ENCODE results near the gene RBP7. TPM values are rescaled to one million over a fixed set of nuclear protein-coding genes. Genes with fewer than 3 reads are reported as not detected.
A peak's percentile ranks its signal among the peaks of the same experiment; 100 is the strongest.
"Not testable (repeated sequence)": the region's sequence is repeated elsewhere in the genome, so short reads cannot be mapped to it uniquely, and the experiment has no call there.

Gene RBP7
- total RNA-seq, 1 experiment from 2014 or later: 28.9 TPM

DNA sequence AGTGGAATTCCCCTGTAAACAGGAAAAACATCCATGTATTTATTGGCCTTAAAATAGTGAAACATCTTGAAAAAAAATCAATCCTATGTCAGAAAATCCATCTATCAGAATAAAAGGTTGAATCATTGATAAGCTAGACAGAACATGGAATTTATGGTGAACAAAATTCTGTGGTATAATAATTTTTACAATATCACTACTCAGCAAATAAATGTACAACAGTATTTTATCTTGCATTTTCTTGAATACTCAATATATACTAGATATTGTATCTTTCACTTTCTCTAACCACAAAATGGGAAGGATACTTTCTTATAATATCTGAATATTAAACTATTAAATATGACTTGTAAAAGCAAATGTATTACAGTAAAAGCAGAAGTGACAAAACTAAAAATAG, 30.0 kb downstream of the RBP7 start:
- H3K9me3 ChIP-seq (ENCODE audit: control insufficient read depth, insufficient read depth, low read depth, low read length): no peaks in the 10 kb centered on the region
- no peak for TF ChIP-seq POLR2AphosphoS5 (IDR thresholded peaks at IDR 0.05; ENCODE audit: low read depth, low read length)
- TF ChIP-seq SIN3A (IDR thresholded peaks at IDR 0.05; ENCODE audit: borderline replicate concordance, insufficient read depth, low read depth, low read length): no peak
- TF ChIP-seq TCF7L2 (IDR thresholded peaks at IDR 0.05; ENCODE audit: low read depth, low read length): no peak
- intact Hi-C loops (cut with micrococcal nuclease; ENCODE audit: unreplicated experiment) (no loop called here), in situ Hi-C loops (cut with HindIII; ENCODE audit: low pct_unique_long_range_greater_than_20kb, low sequenced_read_pairs) (no loop called here)
- H3K27ac ChIP-seq (ENCODE audit: low read length): no peak overlapping the region
- H3K36me3 ChIP-seq (ENCODE audit: control insufficient read depth, insufficient read depth, low read length): no peaks in the 10 kb centered on the region
- no peaks in the 10 kb centered on the region for H3K27me3 ChIP-seq (ENCODE audit: control insufficient read depth, insufficient read depth, low read length)
- BruUV-seq (replicated peaks): no TSS peak
- DNase-seq (ENCODE audit: low read depth, low spot score) (no peak), ATAC-seq (no peak)
- ChIA-PET CTCF (no interaction called here), POLR2A (no interaction called here)
- H3K4me1 ChIP-seq (ENCODE audit: control insufficient read depth, insufficient read depth, low read length): peaks cover 11% of the 10 kb centered on the region; the same call in 1 of the 2 replicates
- H3K4me3 ChIP-seq (ENCODE audit: low read depth in 2 of 2, low read length in 2 of 2): no peak overlapping the region

DNA sequence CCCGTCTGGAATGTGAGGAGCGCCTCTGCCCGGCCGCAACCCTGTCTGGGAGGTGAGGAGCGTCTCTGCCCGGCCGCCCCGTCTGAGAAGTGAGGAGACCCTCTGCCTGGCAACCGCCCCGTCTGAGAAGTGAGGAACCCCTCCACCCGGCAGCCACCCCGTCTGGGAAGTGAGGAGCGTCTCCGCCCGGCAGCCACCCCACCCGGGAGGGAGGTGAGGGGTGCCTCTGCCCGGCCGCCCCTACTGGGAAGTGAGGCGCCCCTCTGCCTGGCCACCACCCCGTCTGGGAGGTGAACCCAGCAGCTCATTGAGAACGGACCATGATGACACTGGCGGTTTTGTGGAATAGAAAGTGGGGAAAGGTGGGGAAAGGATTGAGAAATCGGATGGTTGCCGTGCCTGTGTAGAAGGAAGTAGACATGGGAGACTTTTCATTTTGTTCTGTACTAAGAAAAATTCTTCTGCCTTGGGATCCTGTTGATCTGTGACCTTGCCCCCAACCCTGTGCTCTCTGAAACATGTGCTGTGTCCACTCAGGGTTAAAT, 32.0 kb downstream of the RBP7 start:
- H3K4me3 ChIP-seq (ENCODE audit: low read depth in 2 of 2, low read length in 2 of 2); CTCF ChIA-PET; DNase-seq (ENCODE audit: low read depth, low spot score); ATAC-seq; BruUV-seq (replicated peaks); intact Hi-C loops (cut with micrococcal nuclease; ENCODE audit: unreplicated experiment); POLR2A ChIA-PET; H3K27me3 ChIP-seq (ENCODE audit: control insufficient read depth, insufficient read depth, low read length); in situ Hi-C loops (cut with HindIII; ENCODE audit: low pct_unique_long_range_greater_than_20kb, low sequenced_read_pairs); H3K9me3 ChIP-seq (ENCODE audit: control insufficient read depth, insufficient read depth, low read depth, low read length); H3K36me3 ChIP-seq (ENCODE audit: control insufficient read depth, insufficient read depth, low read length); H3K27ac ChIP-seq (ENCODE audit: low read length): not testable (repeated sequence)
- H3K4me1 ChIP-seq (ENCODE audit: control insufficient read depth, insufficient read depth, low read length): peaks cover 11% of the 10 kb centered on the region; the same call in 1 of the 2 replicates

DNA sequence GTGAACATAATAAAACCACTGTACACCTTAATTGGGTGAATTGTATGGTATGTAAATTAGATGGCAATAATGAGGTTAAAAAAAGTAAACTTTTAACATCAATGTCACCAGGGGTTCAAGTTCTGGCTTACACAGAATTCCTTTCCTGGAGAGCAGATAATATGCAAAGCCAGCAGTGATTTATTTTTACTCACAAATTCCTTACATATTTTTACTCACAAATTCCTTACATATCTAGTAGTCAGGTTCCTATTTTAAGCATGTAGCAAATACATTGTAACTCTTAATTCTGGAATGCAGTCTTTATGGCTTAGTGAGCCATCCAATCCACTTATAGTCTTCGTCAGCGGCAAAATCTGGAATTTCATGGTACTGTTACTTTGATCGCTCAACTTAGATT, 34.4 kb downstream of the RBP7 start:
- Histone ChIP-seq H3K27me3 (ENCODE audit: control insufficient read depth, insufficient read depth, low read length) (no peaks in the 10 kb centered on the region), H3K4me1 (ENCODE audit: control insufficient read depth, insufficient read depth, low read length) (peaks cover 11% of the 10 kb centered on the region; the same call in 1 of the 2 replicates), H3K4me3 (ENCODE audit: low read depth in 2 of 2, low read length in 2 of 2) (peak overlapping the region; percentile 35 to 47; a peak in 3 of 4 replicates), H3K36me3 (ENCODE audit: control insufficient read depth, insufficient read depth, low read length) (peaks cover 5% of the 10 kb centered on the region; the same call in 1 of the 2 replicates), H3K9me3 (ENCODE audit: control insufficient read depth, insufficient read depth, low read depth, low read length) (no peaks in the 10 kb centered on the region), H3K27ac (ENCODE audit: low read length) (peak overlapping the region; percentile 74)
- DNase-seq (ENCODE audit: low read depth, low spot score) (no peak), ATAC-seq (no peak)
- ChIA-PET CTCF (no interaction called here), POLR2A (interaction anchor here (0.7 kb wide), 1 partner anchor 25 kb away, joined by 8 read pairs; no protein-coding TSS in a partner anchor)
- no peak for TF ChIP-seq TCF7L2 (IDR thresholded peaks at IDR 0.05; ENCODE audit: low read depth, low read length)
- TF ChIP-seq, protein P1, sequence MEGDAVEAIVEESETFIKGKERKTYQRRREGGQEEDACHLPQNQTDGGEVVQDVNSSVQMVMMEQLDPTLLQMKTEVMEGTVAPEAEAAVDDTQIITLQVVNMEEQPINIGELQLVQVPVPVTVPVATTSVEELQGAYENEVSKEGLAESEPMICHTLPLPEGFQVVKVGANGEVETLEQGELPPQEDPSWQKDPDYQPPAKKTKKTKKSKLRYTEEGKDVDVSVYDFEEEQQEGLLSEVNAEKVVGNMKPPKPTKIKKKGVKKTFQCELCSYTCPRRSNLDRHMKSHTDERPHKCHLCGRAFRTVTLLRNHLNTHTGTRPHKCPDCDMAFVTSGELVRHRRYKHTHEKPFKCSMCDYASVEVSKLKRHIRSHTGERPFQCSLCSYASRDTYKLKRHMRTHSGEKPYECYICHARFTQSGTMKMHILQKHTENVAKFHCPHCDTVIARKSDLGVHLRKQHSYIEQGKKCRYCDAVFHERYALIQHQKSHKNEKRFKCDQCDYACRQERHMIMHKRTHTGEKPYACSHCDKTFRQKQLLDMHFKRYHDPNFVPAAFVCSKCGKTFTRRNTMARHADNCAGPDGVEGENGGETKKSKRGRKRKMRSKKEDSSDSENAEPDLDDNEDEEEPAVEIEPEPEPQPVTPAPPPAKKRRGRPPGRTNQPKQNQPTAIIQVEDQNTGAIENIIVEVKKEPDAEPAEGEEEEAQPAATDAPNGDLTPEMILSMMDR (IDR thresholded peaks at IDR 0.05): no peak
- TF ChIP-seq POLR2AphosphoS5 (IDR thresholded peaks at IDR 0.05; ENCODE audit: low read depth, low read length): no peak
- TF ChIP-seq SIN3A (IDR thresholded peaks at IDR 0.05; ENCODE audit: borderline replicate concordance, insufficient read depth, low read depth, low read length): no peak
- TF ChIP-seq, protein P2, sequence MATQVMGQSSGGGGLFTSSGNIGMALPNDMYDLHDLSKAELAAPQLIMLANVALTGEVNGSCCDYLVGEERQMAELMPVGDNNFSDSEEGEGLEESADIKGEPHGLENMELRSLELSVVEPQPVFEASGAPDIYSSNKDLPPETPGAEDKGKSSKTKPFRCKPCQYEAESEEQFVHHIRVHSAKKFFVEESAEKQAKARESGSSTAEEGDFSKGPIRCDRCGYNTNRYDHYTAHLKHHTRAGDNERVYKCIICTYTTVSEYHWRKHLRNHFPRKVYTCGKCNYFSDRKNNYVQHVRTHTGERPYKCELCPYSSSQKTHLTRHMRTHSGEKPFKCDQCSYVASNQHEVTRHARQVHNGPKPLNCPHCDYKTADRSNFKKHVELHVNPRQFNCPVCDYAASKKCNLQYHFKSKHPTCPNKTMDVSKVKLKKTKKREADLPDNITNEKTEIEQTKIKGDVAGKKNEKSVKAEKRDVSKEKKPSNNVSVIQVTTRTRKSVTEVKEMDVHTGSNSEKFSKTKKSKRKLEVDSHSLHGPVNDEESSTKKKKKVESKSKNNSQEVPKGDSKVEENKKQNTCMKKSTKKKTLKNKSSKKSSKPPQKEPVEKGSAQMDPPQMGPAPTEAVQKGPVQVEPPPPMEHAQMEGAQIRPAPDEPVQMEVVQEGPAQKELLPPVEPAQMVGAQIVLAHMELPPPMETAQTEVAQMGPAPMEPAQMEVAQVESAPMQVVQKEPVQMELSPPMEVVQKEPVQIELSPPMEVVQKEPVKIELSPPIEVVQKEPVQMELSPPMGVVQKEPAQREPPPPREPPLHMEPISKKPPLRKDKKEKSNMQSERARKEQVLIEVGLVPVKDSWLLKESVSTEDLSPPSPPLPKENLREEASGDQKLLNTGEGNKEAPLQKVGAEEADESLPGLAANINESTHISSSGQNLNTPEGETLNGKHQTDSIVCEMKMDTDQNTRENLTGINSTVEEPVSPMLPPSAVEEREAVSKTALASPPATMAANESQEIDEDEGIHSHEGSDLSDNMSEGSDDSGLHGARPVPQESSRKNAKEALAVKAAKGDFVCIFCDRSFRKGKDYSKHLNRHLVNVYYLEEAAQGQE (IDR thresholded peaks at IDR 0.05; ENCODE audit: insufficient read depth in 1 of 2, low read depth in 2 of 2, low read length in 1 of 2): no peak
- in situ Hi-C loops (cut with HindIII; ENCODE audit: low pct_unique_long_range_greater_than_20kb, low sequenced_read_pairs) (no loop called here), intact Hi-C loops (cut with micrococcal nuclease; ENCODE audit: unreplicated experiment) (no loop called here)
- BruUV-seq (replicated peaks): no TSS peak

All from Panc1 (cell line).